ENCODE measurements around the gene RAB17.

Gene RAB17

DNA sequence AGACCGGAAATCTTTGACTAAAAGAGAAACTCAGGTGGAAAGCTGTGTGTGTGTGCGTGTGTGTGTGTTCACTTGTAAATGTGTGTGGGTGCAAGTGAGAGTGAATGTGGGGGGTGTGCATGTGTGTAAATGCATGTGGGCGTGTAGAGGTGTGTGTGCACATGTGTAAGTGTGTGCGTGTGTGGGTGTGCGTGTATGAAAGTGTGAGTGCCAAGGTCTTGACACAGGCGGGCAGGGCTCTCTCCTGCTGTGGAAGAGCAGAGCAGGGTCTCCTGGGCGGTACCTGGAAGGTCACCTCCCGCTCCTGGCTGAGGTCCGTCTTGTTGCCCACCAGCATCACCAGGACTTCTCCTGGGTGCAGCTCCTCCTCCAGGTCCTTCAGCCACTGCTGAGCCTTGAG is 13.6 kb downstream of the RAB17 start:
- DNase-seq, result no peak

DNA sequence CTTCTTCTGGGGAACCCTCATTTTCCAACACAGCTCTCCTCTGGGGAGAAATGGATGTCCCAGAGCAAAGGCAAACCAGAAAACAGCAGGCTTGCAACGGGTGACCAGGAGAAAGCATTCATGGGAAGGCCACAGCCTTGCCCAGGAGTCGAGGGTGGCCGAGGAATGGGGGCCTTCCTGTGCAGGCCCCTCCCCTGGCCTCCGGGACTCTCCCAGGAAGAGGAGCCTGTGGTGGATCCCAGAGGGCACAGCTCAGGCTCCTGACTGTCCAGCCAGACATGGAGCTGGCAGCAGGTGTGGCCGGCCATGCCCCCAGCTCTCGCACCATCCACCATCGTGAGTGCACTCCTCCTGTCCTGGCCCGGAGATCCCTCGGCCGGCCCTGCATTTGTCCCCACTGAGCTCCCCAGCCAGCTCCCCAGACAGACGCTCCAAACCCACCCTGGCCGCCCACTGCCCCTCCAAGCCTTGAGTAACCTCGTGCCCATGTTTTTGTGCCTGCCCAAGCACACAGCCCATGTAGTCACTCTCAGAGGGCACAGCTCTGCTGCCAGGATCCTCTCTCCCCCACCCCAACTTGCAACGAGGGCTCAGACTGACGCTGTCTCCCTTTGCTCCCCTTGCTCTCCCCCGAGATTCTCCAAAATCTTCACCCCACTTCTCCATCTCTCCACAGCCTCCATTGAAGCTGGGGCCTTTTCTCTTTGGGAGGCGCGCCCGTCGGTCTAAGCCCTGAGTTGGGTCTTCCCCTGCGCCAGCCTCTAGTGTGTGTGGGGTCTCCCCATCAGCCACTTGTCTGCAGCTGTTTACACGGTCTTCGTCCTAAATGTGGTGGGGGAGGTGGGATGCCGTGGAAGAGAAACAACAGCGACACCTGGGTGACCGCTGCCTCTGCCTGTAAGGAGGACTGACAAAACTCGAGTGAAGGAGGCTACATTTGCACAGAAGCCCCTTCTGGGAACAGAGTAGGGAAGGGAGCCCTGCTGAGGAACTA is 14.4 kb downstream of the RAB17 start:
- no peak for DNase-seq

DNA sequence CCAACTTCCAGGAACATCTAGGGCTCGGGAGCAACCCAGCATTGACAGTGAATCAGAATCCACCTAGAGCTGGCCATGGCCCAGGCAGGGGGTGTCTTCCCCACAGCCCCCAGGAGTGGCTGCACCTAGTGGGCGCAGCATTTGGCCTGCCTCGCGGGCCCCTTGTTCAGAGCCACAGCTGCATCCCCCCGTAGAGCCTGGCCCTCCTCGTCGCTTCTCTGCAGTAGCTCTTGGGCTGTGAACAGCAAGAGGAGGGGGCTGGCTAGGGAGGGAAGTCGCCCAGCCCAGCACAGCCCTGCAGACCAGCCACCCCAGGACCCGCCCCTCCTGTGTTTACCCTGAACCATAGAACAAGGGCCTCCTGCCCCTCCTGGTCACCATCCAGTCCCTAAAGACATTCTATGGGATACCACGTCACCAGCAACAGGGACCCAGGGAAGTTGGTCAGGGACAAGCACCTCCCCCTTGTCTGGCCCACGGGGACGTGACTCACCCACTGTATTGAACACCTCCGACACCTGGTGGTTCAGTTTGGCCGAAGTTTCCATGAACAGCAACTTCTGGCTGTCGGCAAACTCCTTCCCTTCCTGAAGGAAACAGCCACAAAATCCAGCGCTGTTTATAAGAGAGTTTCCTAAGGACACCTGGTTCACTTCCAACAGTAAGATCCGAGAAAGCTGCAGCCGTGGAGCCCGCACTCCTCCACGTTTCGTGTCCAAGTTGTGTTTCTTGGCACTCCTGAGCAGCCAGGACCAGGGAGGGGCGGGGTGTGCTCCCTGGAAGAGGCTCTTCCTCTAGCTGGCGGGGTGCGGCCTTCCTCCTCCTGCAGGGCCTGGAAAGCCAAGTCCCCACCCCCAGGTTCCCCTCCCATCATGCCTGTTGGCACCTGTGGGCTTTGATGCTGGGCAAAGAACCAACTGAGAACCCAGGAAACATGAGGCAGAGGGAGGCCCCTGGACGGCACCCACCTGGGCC is 15.4 kb downstream of the RAB17 start:
- no peak for DNase-seq

DNA sequence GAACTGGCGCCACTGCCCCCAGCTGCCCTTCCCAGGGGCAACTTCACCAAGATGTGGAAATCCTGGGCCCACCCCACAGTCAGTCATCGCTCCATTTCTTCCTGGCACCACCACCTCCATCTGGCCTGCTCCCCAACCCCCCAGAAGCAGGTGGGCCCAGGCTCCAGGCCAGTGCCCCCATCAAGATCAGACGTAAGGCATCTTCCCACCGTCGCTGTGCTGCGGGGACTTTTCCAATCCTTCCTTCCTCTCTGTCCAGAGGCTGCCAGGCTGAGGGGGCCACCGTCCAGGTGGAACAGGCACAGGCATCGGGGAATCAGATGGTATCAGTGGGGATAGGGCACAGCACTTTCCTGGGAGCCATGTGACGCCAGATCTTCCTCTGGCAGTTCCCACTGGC is 16.1 kb downstream of the RAB17 start:
- no peak for DNase-seq

DNA sequence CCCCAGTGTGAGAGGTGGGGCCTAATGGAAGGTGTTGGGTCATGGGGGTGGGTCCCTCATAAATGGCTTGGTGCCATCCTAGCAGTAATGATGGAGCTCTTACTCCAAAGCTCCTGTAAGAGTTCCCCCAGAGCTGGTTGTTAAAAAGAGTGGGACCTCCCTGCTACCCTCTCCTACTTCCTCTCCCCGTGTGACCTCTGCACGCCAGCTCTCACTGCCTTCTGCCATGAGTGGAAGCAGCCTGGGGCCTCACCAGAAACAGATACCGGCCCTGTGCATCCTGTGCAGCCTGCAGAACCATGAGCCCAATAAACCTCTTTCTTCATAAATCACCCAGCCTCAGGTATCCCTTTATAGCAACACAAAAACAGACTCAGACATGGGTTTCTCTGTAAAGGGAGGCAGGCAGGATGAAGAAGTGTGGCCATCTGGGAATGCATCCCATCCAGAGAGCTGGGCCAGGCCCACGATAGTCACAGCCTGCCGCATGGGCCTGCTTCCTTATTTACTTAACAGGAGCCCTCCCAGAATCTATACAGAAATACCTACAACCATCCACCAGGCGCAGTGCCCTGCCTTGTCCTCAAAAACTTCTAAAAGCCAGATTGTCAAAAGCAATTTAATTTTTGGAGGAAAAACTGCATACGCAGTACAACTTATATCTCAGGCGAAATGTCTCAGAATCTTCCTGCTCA is 16.7 kb downstream of the RAB17 start:
- DNase-seq, result no peak

DNA sequence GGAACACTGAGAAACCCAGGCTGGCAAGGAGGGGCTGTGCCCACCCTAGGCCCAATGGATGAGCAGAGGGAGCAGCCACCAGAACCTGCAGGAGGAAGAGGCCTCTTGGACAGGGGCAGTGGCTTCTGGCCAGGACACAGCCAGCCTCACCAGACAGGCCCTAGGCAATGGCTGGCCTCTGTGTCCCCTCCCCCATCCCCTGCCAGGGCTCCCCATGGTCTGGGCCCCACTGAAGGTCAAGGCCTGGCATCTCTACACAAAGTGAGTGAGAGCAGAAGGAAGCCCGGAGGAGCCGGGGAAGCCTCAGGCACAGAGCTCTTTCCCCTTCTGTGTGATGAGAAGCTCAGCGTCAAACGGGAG is 17.8 kb downstream of the RAB17 start:
- no peak for DNase-seq

DNA sequence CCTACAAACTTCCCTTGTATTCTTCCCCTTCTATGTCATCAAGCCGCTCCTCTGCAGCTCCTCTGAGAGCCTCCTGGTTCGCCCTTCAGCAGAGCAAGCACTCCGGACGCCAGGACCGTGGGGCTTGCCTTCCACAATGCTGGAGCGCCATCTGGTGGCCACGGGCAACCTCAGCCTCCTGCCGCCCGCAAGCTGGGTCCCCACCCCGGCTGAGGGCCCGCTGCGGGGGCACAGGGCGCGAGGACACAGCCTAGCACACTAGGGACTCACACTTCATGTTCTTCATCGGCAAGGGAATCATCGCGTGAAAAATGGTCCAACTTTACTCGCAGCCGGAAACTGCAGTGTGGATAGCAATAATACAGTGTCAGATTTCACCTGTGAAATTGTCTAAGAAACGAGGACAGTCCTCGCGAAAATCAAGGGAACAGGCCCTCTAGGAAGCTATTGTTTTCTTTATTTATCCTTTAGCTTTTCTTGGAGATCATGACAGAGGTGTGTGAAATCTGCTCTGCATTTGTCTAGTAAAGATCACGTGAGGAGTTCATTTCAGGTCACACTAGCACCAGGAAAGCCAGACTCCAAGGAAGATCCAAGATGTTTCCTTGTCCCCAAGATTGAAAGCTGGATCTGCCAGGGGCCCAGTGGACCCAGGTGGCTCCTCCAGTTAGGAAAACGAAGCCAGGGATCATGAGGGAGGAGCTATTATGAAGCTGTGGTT is 18.4 kb downstream of the RAB17 start:
- DNase-seq, result peak; percentile 99

DNA sequence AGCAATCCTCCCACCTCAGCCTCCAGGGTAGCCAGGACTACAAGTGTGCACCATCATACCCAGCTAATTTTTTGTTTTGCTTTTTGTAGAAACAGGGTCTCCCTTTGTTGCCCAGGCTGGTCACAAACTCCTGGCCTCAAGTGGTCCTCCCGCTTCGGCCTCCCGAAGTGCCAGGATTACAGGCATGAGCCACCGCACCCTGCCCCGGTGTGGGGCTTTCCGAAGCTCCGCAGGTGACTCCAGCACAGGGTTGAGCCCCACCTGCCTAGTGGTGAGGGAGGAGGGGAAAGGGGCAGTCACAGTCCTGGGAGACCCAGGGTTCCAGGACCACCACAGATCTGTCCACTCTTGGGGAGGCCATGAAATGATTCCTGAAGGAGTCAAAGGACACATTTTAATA is 19.0 kb downstream of the RAB17 start:
- DNase-seq, result no peak

DNA sequence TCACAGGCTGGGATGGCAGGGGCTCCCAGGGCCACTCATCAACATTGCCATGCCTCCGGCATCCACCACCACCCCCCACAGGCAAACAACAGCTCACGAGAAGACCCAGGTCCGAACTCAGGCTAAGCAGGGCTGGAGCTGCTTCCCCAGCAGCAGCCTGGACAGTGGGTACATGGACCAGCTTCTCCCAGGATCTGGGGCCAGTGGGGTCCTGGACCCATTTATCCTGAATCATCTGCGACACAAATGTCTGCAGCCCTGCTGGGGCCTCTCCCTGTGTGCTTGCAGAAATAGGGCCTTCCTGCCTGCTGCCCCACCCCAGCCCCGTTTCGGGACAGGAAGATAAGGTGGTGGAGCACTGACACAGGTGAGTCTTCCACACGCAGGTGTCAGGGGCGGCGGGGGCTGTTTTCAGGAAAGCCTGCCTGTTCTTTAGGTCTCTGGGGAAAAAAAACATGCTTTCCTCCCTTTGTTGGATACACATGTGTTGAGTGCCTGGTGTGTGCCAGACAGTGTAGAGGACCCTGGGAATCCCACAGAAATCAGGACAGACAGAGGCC is 19.7 kb downstream of the RAB17 start:
- DNase-seq, result no peak

DNA sequence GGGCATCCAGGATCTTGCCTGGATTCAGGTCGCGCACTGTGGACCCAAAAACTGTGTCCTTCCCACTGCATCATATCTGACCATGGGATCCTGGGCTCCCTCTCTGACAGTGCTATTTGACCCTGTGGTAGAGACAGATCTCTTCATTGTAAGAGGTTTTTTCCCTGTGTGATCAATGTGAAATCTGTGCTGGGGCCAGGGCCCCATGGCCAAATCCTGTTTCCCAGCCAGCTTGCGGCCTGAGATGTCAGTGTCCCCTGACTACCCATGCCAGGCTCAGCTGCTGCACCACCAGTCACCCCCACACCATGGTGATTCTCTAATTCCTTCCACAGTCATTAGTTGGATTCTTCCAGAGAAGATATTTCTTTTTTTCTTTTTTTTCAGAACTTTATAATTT is 20.6 kb downstream of the RAB17 start:
- DNase-seq, result no peak

DNA sequence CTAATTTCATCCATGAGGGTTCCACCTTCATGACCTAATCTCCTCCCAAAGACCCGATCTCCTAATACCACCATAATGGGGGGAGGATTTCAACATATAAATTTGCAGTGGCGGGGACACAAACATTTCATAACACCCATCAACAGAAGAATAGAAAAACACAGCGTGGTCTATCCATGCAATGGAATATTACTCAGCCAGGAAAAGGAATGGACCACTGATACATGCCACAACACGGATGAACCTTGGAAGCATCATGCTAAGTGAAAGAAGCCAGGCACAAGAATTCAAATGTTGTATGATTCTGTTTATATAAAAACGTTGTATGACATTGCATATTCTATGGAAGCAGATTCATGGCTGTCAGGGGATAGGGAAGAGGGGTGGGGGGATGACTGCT is 21.5 kb downstream of the RAB17 start:
- no peak for DNase-seq

DNA sequence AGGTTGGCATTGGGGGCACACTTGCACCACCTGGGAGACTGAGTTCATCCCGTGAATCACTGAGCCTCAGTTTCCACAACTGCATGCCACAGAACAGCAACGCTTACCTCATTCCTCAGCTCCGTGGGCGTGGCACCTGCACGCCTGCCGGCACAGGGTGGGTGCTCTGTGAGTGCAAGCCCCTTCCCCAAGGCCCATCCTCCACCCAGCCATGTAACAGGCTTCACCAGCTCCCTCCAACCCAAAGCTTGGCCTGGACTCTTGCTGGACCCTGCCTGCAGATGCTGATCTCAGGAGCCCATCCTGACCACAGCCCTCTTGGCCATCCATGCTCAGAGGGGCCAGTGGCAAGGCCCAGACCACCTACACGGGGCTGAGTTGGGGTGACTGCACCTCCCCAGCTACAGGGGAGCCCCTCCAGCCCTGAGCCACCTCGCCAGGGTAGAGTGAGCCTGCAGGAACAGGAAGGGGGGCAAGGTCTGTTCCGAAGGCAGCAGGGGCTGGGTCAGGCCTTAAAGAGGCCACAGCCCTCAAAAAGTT is 22.3 kb downstream of the RAB17 start:
- no peak for DNase-seq

DNA sequence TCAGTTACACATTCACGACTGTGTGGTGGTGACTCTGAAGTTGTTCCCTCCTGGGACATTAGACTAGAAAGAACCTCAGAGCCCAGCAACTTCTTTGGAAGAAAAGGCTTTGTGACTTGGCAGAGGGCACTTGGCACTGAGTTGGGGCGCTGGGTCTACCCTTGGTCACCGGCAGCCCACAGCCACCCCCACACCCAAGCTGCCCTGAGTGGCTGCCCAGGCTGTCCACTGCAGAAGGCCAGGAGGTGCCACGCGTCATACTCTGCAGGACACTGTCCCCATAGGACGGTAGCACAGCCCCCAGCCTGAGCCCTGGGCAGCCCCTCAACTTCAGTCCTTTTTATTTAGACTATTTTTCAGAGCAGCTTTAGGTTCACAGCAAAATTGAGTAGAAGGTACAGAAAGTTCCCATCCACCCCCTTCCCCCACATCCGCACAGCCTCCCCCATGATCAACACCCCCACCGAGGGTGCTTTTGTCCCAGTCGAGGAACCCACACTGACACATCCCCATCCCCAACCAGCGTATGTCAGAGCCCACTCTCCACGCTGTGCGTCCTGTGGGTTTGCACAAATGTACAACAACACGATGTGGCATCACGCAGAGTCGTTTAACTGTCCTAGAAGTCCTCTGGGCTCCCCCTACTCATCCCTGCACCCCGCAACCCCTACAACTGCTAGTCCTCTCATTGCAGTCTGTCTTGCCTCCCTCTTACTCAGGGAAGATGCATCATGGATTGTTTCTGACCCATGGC is 23.1 kb downstream of the RAB17 start:
- no peak for DNase-seq

DNA sequence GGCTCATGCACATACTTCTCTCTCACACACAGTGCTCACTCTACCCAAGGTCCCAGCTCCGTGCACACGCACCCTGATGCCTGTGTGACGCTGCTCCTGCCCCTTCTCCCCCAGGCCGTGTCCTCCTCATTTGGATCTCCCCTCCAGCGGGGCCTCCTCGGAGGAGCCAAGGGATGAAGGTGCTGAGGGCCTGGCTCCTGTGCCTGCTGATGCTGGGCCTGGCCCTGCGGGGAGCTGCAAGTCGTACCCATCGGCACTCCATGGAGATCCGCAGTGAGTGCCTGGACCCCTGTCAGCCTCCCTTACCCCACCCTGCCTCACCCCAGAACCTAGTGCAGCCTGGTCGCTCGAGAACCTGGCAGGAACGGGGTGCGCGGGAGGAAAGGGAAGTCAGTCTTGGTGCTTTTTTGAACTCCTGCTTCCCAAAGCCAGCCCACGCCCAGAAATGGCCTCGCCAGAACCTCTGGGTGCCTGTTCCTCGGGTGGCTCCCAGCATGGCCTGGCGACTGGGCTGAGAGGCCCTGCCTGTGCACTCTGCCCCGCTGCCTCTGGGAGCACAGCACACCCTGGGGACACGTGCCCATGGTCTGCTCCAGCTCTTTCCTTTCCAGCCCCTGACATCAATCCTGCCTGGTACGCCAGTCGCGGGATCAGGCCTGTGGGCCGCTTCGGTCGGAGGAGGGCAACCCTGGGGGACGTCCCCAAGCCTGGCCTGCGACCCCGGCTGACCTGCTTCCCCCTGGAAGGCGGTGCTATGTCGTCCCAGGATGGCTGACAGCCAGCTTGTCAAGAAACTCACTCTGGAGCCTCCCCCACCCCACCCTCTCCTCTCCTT is 23.9 kb downstream of the RAB17 start, which contains the start of gene PRLH:
TSS of gene PRLH (plus strand) at position 174 of the 835 bp plus-strand sequence. CDS start at position 174, 0 bp downstream.
- DNase-seq, result no peak

DNA sequence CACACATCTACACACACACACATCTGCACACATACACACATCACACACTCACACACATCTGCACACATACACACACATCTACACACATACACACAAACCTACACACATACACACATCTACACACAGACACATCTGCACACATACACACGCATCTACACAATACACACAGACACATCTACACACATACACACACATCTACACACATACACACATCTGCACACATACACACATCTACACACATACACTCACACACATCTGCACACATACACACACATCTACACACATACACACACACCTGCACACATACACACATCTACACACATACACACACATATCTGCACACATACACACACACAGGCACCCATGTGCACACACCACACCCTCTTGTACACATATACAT is 24.6 kb downstream of the RAB17 start:
- DNase-seq, result no peak

DNA sequence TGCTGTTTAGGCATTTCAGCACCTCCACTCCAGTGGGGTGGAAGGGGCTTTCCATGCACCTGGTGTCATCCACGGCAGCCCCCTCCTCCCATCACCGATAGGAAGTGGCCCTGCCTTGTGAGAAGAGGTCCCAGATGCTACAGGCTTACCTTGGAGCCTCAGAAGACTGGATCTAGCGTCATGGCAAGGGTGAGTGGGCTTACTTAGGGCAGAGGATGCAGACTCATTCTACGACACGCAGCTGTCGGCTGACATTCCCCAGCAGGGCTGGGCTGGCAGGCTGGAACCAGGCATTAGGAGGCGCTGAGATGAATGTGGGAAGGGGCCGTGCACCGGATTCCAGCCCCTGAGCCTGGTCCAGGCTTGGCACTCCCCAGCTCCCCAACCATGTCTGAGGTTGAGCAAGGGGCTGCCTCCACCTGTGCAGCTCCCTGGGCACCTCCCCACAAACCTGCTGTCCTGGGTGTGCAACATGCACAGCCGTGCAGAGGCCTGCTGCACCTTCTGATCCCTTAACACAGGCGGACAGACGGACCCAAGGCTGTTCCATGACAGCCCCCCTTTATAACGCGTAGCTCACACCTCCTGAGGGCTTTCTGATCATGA is 25.9 kb downstream of the RAB17 start:
- DNase-seq, result no peak

DNA sequence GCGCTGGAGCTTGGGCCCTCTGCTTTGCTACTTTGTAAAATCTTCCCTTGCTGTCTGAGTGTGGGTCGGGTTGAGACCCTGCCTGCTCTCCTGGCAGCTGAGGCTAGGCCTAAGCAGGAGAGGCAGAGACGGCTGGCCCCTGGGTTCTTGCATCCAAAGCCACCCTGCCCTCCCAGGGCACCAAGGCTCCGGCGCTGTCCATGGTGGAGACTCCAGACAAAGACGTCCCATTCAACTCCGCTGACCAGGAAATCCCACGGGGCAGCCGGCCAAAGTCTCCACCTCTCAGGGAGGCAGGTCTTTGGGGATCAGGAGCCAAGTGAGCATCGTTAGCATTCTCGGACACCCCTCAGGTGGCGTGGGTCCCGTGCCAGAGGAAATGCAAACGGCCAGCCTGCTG is 26.7 kb downstream of the RAB17 start:
- DNase-seq, result no peak

DNA sequence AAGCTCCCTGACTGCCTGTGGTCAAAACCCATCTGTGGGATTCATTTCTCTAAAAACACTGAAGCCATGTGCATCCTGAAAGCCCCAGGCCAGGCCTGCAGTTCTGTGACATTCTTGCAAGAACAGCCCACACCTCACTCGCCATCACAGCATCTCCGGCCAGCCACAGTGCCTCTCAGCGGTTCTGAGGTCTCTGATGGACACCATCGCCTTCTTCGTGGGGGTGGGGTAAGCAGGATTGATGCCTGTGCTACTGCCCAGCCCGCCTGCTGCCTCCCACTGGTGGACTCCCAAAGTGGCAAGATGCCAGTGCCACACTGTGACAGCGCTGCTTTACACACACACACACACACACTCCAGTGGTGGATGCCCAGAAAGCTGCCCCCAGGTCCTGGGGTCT is 29.3 kb downstream of the RAB17 start:
- DNase-seq, result no peak

DNA sequence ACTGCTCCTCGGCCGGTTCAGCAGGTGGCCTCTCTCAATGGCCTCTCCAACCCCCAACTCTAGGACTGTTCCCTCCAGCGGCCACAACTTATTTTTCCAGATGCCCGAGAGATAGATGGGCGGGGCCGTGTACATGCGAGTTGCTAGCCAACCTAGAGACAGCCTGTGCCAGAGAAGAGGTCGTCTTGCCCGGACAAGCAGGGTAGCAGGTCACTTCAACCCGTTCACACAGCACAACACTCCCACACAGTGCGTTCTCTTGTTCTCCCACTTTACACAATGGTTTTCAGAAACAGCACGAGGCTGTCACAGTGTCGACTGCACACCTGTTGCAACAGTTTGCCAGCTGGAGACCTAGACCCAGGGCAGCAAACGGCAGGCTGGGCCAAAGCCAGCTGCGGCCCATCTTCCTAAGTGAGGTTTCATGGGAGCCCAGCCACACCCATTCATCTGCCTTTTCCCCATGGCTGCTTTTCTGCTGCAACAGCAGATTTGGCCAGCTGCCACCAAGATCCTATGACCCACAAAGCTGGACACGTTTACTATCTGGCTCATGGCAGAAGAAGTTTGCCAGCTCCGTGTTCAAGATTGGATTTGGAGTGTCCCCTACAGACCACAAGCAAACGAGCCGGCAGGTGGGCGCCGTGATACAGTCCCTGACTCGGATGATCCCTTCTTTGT is 31.4 kb downstream of the RAB17 start:
- DNase-seq, result no peak
